Measurements from ENCODE around the gene HAPLN1. TPM values are rescaled to one million over a fixed set of nuclear protein-coding genes. Genes with fewer than 3 reads are reported as not detected.

Gene HAPLN1
- not detected in 2 replicates for total RNA-seq (2014; rRNA removed; shearing (Covaris generic); ENCODE audit: low replicate concordance)

- no peak within 1 kb of the TSS for H3K27ac ChIP-seq (ENCODE audit: low read length)
- H3K4me2 ChIP-seq (ENCODE audit: low read depth, low read length, poor library complexity, severe bottlenecking): no peak within 1 kb of the TSS
- no peaks in the 10 kb centered on the region for H3K79me2 ChIP-seq (ENCODE audit: low read length)
- no peaks in the 10 kb centered on the region for H3K9me2 ChIP-seq (replicated peaks; ENCODE audit: insufficient read depth, low read length)
- no peaks in the 10 kb centered on the region for H3K36me3 ChIP-seq (ENCODE audit: insufficient read depth, low read length)
- no peaks in the 10 kb centered on the region for H3K4me1 ChIP-seq (ENCODE audit: low read length)
- no peak within 1 kb of the TSS for H3K9ac ChIP-seq (ENCODE audit: low read length)
- H3K27me3 ChIP-seq (ENCODE audit: low read length): no peaks in the 10 kb centered on the region
- H4K20me1 ChIP-seq (ENCODE audit: insufficient read depth, low read depth, low read length): no peaks in the 10 kb centered on the region
- H3K4me3 ChIP-seq (ENCODE audit: low read length): no peak within 1 kb of the TSS
- DNase-seq: no peak
- no peaks in the 10 kb centered on the region for H3K9me3 ChIP-seq (ENCODE audit: low read length)
- no peak within 1 kb of the TSS for H2AFZ ChIP-seq (ENCODE audit: low read length)
Observed at GRCh38 chr5:83720836-83721537, at the start of gene HAPLN1. Gene HAPLN1, minus strand, starts transcription at chr5:83720855. Its CDS starts 47,332 bp downstream, at chr5:83673523.

- Histone ChIP-seq H4K20me1 (ENCODE audit: insufficient read depth, low read depth, low read length) (no peaks in the 10 kb centered on the region), H2AFZ (ENCODE audit: low read length) (no peak overlapping the region), H3K79me2 (ENCODE audit: low read length) (no peaks in the 10 kb centered on the region), H3K4me1 (ENCODE audit: low read length) (no peaks in the 10 kb centered on the region), H3K27ac (ENCODE audit: low read length) (no peak overlapping the region), H3K27me3 (ENCODE audit: low read length) (no peaks in the 10 kb centered on the region), H3K4me3 (ENCODE audit: low read length) (no peak overlapping the region), H3K4me2 (ENCODE audit: low read depth, low read length, poor library complexity, severe bottlenecking) (no peak overlapping the region), H3K9ac (ENCODE audit: low read length) (no peak overlapping the region), H3K9me2 (replicated peaks; ENCODE audit: insufficient read depth, low read length) (no peaks in the 10 kb centered on the region), H3K9me3 (ENCODE audit: low read length) (peaks cover 27% of the 10 kb centered on the region), H3K36me3 (ENCODE audit: insufficient read depth, low read length) (no peaks in the 10 kb centered on the region)
- no peak for DNase-seq
Observed at GRCh38 chr5:83767409-83767992, 46.8 kb upstream of the HAPLN1 start.

DNA sequence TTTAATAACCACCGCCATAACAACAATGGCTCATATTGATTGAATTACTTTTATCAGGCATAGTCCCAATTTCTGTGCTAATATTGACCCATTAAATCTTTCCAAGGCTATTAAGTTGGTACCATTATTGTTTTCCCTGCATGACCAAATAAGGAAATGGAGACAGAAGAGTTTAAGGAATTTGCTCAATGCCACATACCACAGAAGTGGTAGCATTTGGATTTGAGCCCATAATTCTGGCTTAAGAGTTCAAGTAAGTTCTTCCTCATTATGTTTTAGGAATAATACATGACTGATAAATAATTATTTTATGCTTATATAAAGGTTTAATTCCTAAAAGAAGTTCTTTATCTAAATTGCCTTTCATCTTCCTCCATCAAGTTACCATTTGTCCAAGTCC is 43.4 kb upstream of the HAPLN1 start:
- Histone ChIP-seq H3K27ac (ENCODE audit: low read length) (no peak overlapping the region), H3K4me1 (ENCODE audit: low read length) (no peaks in the 10 kb centered on the region), H3K27me3 (ENCODE audit: low read length) (no peaks in the 10 kb centered on the region), H3K79me2 (ENCODE audit: low read length) (no peaks in the 10 kb centered on the region), H3K4me2 (ENCODE audit: low read depth, low read length, poor library complexity, severe bottlenecking) (no peak overlapping the region), H3K36me3 (ENCODE audit: insufficient read depth, low read length) (no peaks in the 10 kb centered on the region), H3K4me3 (ENCODE audit: low read length) (no peak overlapping the region), H3K9ac (ENCODE audit: low read length) (no peak overlapping the region), H4K20me1 (ENCODE audit: insufficient read depth, low read depth, low read length) (no peaks in the 10 kb centered on the region), H3K9me3 (ENCODE audit: low read length) (peaks cover 27% of the 10 kb centered on the region), H3K9me2 (replicated peaks; ENCODE audit: insufficient read depth, low read length) (0 out of 2 replicates have a peak, but pooled peaks cover 2% of the 10 kb centered on the region), H2AFZ (ENCODE audit: low read length) (no peak overlapping the region)
- no peak for DNase-seq

DNA sequence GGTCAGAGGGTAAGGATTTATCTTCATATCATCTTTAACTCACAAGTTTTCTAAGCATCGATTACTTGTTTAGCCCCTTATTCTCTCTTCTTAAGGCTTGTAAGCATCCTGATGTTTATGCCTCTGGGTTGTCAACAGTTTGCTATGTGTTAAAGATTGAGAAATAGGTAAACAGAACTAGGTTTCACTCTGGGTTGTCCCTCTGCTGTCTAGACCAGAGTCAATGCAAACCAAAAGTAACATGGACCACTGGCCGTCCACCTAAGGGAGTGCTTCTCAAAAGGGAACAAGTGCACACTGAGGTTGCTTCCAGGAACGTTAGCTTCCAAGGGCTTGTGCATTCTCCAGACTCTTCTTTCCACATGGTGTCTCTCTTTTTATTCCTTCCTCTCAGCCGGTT is 39.9 kb upstream of the HAPLN1 start:
- DNase-seq: no peak
- Histone ChIP-seq H3K4me2 (ENCODE audit: low read depth, low read length, poor library complexity, severe bottlenecking) (no peak overlapping the region), H3K9me3 (ENCODE audit: low read length) (no peaks in the 10 kb centered on the region), H4K20me1 (ENCODE audit: insufficient read depth, low read depth, low read length) (no peaks in the 10 kb centered on the region), H3K4me3 (ENCODE audit: low read length) (no peak overlapping the region), H3K27me3 (ENCODE audit: low read length) (no peaks in the 10 kb centered on the region), H3K79me2 (ENCODE audit: low read length) (no peaks in the 10 kb centered on the region), H2AFZ (ENCODE audit: low read length) (no peak overlapping the region), H3K27ac (ENCODE audit: low read length) (no peak overlapping the region), H3K9ac (ENCODE audit: low read length) (no peak overlapping the region), H3K4me1 (ENCODE audit: low read length) (no peaks in the 10 kb centered on the region), H3K36me3 (ENCODE audit: insufficient read depth, low read length) (no peaks in the 10 kb centered on the region), H3K9me2 (replicated peaks; ENCODE audit: insufficient read depth, low read length) (0 out of 2 replicates have a peak, but pooled peaks cover 2% of the 10 kb centered on the region)

DNA sequence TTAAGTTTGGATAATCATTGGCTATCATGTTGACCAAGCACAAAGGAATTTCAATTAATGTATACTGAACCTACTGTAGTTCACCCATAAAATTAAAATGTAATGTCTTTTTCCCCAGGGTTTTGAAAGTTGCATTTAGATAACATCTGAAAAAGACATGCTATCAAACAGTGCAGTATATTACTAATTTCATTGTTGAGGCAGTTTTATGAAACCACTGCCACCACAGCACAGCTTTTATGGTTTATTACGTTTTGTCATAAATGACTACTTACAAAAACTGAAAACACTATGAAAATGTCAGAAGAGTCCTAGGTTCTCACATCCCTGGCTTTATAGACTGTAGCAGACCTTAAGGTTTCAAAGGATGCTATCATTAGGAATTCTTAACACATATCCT is 32.0 kb upstream of the HAPLN1 start:
- H3K36me3 ChIP-seq (ENCODE audit: insufficient read depth, low read length): no peaks in the 10 kb centered on the region
- peaks cover 5% of the 10 kb centered on the region for H3K9me3 ChIP-seq (ENCODE audit: low read length)
- no peaks in the 10 kb centered on the region for H3K9me2 ChIP-seq (replicated peaks; ENCODE audit: insufficient read depth, low read length)
- no peak overlapping the region for H2AFZ ChIP-seq (ENCODE audit: low read length)
- no peak overlapping the region for H3K4me2 ChIP-seq (ENCODE audit: low read depth, low read length, poor library complexity, severe bottlenecking)
- DNase-seq: no peak
- no peak overlapping the region for H3K27ac ChIP-seq (ENCODE audit: low read length)
- no peak overlapping the region for H3K4me3 ChIP-seq (ENCODE audit: low read length)
- H3K4me1 ChIP-seq (ENCODE audit: low read length): no peaks in the 10 kb centered on the region
- no peaks in the 10 kb centered on the region for H3K27me3 ChIP-seq (ENCODE audit: low read length)
- H3K9ac ChIP-seq (ENCODE audit: low read length): no peak overlapping the region
- H4K20me1 ChIP-seq (ENCODE audit: insufficient read depth, low read depth, low read length): no peaks in the 10 kb centered on the region
- H3K79me2 ChIP-seq (ENCODE audit: low read length): no peaks in the 10 kb centered on the region

DNA sequence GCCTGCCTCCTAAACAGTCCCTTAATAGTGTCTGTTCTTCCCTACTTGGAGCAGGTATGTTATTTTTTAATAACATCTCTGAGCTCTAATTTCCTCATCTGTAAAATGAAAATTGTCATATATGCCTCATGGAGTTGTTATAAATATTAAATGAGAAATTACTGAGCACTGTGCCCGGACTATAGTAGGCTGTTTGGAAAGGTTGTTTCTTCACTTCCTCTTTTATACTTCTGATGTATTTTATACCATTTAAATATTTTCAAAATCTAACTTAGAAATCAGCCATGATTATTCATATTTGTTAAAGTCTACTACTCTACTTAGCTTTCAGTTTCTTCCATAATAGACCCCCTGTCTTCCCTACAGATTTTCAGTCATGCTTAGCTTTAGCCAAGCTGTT is 30.5 kb upstream of the HAPLN1 start:
- Histone ChIP-seq H4K20me1 (ENCODE audit: insufficient read depth, low read depth, low read length) (no peaks in the 10 kb centered on the region), H3K9ac (ENCODE audit: low read length) (no peak overlapping the region), H3K79me2 (ENCODE audit: low read length) (no peaks in the 10 kb centered on the region), H3K9me3 (ENCODE audit: low read length) (peaks cover 9% of the 10 kb centered on the region), H3K4me2 (ENCODE audit: low read depth, low read length, poor library complexity, severe bottlenecking) (no peak overlapping the region), H3K9me2 (replicated peaks; ENCODE audit: insufficient read depth, low read length) (no peaks in the 10 kb centered on the region), H3K27ac (ENCODE audit: low read length) (no peak overlapping the region), H2AFZ (ENCODE audit: low read length) (no peak overlapping the region), H3K27me3 (ENCODE audit: low read length) (no peaks in the 10 kb centered on the region), H3K4me1 (ENCODE audit: low read length) (no peaks in the 10 kb centered on the region), H3K4me3 (ENCODE audit: low read length) (no peak overlapping the region), H3K36me3 (ENCODE audit: insufficient read depth, low read length) (no peaks in the 10 kb centered on the region)
- DNase-seq: no peak

- Histone ChIP-seq H3K79me2 (ENCODE audit: low read length) (no peaks in the 10 kb centered on the region), H2AFZ (ENCODE audit: low read length) (no peak overlapping the region), H3K9me3 (ENCODE audit: low read length) (peaks cover 9% of the 10 kb centered on the region), H3K27me3 (ENCODE audit: low read length) (no peaks in the 10 kb centered on the region), H3K27ac (ENCODE audit: low read length) (no peak overlapping the region), H3K36me3 (ENCODE audit: insufficient read depth, low read length) (no peaks in the 10 kb centered on the region), H3K9ac (ENCODE audit: low read length) (no peak overlapping the region), H3K4me3 (ENCODE audit: low read length) (no peak overlapping the region), H4K20me1 (ENCODE audit: insufficient read depth, low read depth, low read length) (no peaks in the 10 kb centered on the region), H3K4me1 (ENCODE audit: low read length) (no peaks in the 10 kb centered on the region), H3K9me2 (replicated peaks; ENCODE audit: insufficient read depth, low read length) (no peaks in the 10 kb centered on the region; the same call in 1 of the 2 replicates), H3K4me2 (ENCODE audit: low read depth, low read length, poor library complexity, severe bottlenecking) (no peak overlapping the region)
- no peak for DNase-seq
Observed at GRCh38 chr5:83750749-83751148, 30.1 kb upstream of the HAPLN1 start.

GRCh38 chr5:83745816-83746215 is 25.2 kb upstream of the HAPLN1 start:
- Histone ChIP-seq H3K79me2 (ENCODE audit: low read length) (no peaks in the 10 kb centered on the region), H3K4me3 (ENCODE audit: low read length) (no peak overlapping the region), H2AFZ (ENCODE audit: low read length) (no peak overlapping the region), H3K27ac (ENCODE audit: low read length) (no peak overlapping the region), H3K27me3 (ENCODE audit: low read length) (no peaks in the 10 kb centered on the region), H3K9ac (ENCODE audit: low read length) (no peak overlapping the region), H3K4me1 (ENCODE audit: low read length) (no peaks in the 10 kb centered on the region), H3K4me2 (ENCODE audit: low read depth, low read length, poor library complexity, severe bottlenecking) (no peak overlapping the region), H3K9me3 (ENCODE audit: low read length) (peaks cover 6% of the 10 kb centered on the region), H4K20me1 (ENCODE audit: insufficient read depth, low read depth, low read length) (no peaks in the 10 kb centered on the region), H3K9me2 (replicated peaks; ENCODE audit: insufficient read depth, low read length) (no peaks in the 10 kb centered on the region; the same call in 1 of the 2 replicates), H3K36me3 (ENCODE audit: insufficient read depth, low read length) (no peaks in the 10 kb centered on the region)
- no peak for DNase-seq

All from Karpas-422 (cell line).